ENCODE measurements around the gene LRRC45.

The LRRC45 gene

GRCh38 chr17:82053130-82053529, 30.0 kb downstream of the LRRC45 start:
- TF ChIP-seq CTCF (conservative IDR thresholded peaks at IDR 0.05): no peak
- no peak for TF ChIP-seq ZFX (IDR thresholded peaks at IDR 0.05)
- peak overlapping the region; percentile 75 for H3K27ac ChIP-seq

GRCh38 chr17:82053556-82054263, 30.6 kb downstream of the LRRC45 start:
- no peak overlapping the region for H3K27ac ChIP-seq
- no peak for TF ChIP-seq CTCF (conservative IDR thresholded peaks at IDR 0.05)
- TF ChIP-seq ZFX (IDR thresholded peaks at IDR 0.05): no peak

GRCh38 chr17:82054351-82055022, 31.4 kb downstream of the LRRC45 start:
- no peak overlapping the region for H3K27ac ChIP-seq
- TF ChIP-seq ZFX (IDR thresholded peaks at IDR 0.05) (no peak), CTCF (conservative IDR thresholded peaks at IDR 0.05) (no peak)

GRCh38 chr17:82055023-82055964, 32.2 kb downstream of the LRRC45 start:
- TF ChIP-seq ZFX (IDR thresholded peaks at IDR 0.05): no peak
- TF ChIP-seq CTCF (conservative IDR thresholded peaks at IDR 0.05): no peak
- peak overlapping the region; percentile 0; the same call in 1 of the 2 replicates for H3K27ac ChIP-seq

GRCh38 chr17:82055965-82056728, 33.0 kb downstream of the LRRC45 start:
- TF ChIP-seq ZFX (IDR thresholded peaks at IDR 0.05) (no peak), CTCF (conservative IDR thresholded peaks at IDR 0.05) (no peak)
- peak overlapping the region; percentile 0; the same call in 1 of the 2 replicates for H3K27ac ChIP-seq

GRCh38 chr17:82056729-82057621, 33.9 kb downstream of the LRRC45 start:
- no peak for TF ChIP-seq ZFX (IDR thresholded peaks at IDR 0.05)
- TF ChIP-seq CTCF (conservative IDR thresholded peaks at IDR 0.05): no peak
- H3K27ac ChIP-seq: peak overlapping the region; percentile 2; the same call in 1 of the 2 replicates
